ENCODE results near the gene RCBTB1. TPM values are rescaled to one million over a fixed set of nuclear protein-coding genes. Genes with fewer than 3 reads are reported as not detected.
A peak's percentile ranks its signal among the peaks of the same experiment; 100 is the strongest.
"Not testable (repeated sequence)": the region's sequence is repeated elsewhere in the genome, so short reads cannot be mapped to it uniquely, and the experiment has no call there.

The RCBTB1 gene
- total and polyA plus RNA-seq, 7 experiments from 2014 or later, result 8.1 to 22.2 (median 19.9) TPM

GRCh38 chr13:49596221-49596620 lies 10.9 kb upstream of the RCBTB1 start:
- Mint-ChIP-seq H3K27ac (no peak overlapping the region), H3K4me3 (no peak overlapping the region), H3K27me3 (peaks cover 0 to 4% (median 0%) of the 10 kb centered on the region in 5 donors), H3K4me1 (peaks cover 0 to 2% (median 0%) of the 10 kb centered on the region in 7 donors), H3K9me3 (no peaks in the 10 kb centered on the region), H3K36me3 (peaks cover 0 to 3% (median 0%) of the 10 kb centered on the region in 5 donors)
- DNase-seq (no peak), ATAC-seq (no peak)
- no peaks in the 10 kb centered on the region for H3K9me3 ChIP-seq (ENCODE audit: control insufficient read depth in 2 of 3, low read length in 3 of 3)
- no peak overlapping the region for H3K27ac ChIP-seq (ENCODE audit: low read depth, low read length)
- no peaks in the 10 kb centered on the region for H3K27me3 ChIP-seq (ENCODE audit: control insufficient read depth in 2 of 2, insufficient read depth in 2 of 2, low read length in 2 of 2)
- H3K36me3 ChIP-seq (ENCODE audit: control insufficient read depth in 2 of 3, insufficient read depth in 3 of 3, low read length in 3 of 3), result no peaks in the 10 kb centered on the region
- POLR2A ChIA-PET, result no interaction called here
- no peaks in the 10 kb centered on the region for H3K4me1 ChIP-seq (ENCODE audit: control insufficient read depth in 2 of 2, insufficient read depth in 2 of 2, low read length in 2 of 2)
- CTCF ChIA-PET, result interaction anchor here (1.7 kb wide), 1 partner anchor 10 kb away, joined by 6 read pairs; no protein-coding TSS in a partner anchor
- intact Hi-C loops (cut with micrococcal nuclease), result no loop called here
- H3K4me3 ChIP-seq (ENCODE audit: low read length), result no peak overlapping the region

GRCh38 chr13:49594576-49594975 lies 9.2 kb upstream of the RCBTB1 start:
- Mint-ChIP-seq H3K4me3 (no peak overlapping the region), H3K27me3 (peaks cover 0 to 4% (median 0%) of the 10 kb centered on the region in 5 donors), H3K36me3 (peaks cover 0 to 3% (median 0%) of the 10 kb centered on the region in 5 donors), H3K27ac (peak overlapping the region in 1 of 9 donors; percentile 17), H3K9me3 (no peaks in the 10 kb centered on the region), H3K4me1 (peaks cover 0 to 2% (median 0%) of the 10 kb centered on the region in 7 donors)
- Histone ChIP-seq H3K27ac (ENCODE audit: low read depth, low read length) (no peak overlapping the region), H3K27me3 (ENCODE audit: control insufficient read depth in 2 of 2, insufficient read depth in 2 of 2, low read length in 2 of 2) (no peaks in the 10 kb centered on the region), H3K36me3 (ENCODE audit: control insufficient read depth in 2 of 3, insufficient read depth in 3 of 3, low read length in 3 of 3) (no peaks in the 10 kb centered on the region), H3K4me1 (ENCODE audit: control insufficient read depth in 2 of 2, insufficient read depth in 2 of 2, low read length in 2 of 2) (no peaks in the 10 kb centered on the region), H3K9me3 (ENCODE audit: control insufficient read depth in 2 of 3, low read length in 3 of 3) (no peaks in the 10 kb centered on the region), H3K4me3 (ENCODE audit: low read length) (no peak overlapping the region)
- POLR2A ChIA-PET, result interaction anchor here (0.8 kb wide), 1 partner anchor 1563 kb away, joined by 3 read pairs; no protein-coding TSS in a partner anchor
- CTCF ChIA-PET, result interaction anchor here (0.6 to 1.3 kb wide), 2 partner anchors 9 to 36 kb away, joined by 3 read pairs; partner anchors contain the start of gene RCBTB1
- ATAC-seq, result no peak
- intact Hi-C loops (cut with micrococcal nuclease), result no loop called here
- DNase-seq, result no peak

DNA sequence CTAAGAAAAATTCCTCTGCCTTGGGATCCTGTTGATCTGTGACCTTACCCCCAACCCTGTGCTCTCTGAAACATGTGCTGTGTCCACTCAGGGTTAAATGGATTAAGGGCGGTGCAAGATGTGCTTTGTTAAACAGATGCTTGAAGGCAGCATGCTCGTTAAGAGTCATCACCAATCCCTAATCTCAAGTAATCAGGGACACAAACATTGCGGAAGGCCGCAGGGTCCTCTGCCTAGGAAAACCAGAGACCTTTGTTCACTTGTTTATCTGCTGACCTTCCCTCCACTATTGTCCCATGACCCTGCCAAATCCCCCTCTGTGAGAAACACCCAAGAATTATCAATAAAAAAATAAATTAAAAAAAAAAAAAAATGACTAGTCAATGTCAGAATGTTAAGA lies 8.5 kb upstream of the RCBTB1 start:
- H3K4me3 ChIP-seq (ENCODE audit: low read length); H3K27ac ChIP-seq (ENCODE audit: low read depth, low read length); DNase-seq; H3K27me3 ChIP-seq (ENCODE audit: control insufficient read depth in 2 of 2, insufficient read depth in 2 of 2, low read length in 2 of 2); H3K9me3 ChIP-seq (ENCODE audit: control insufficient read depth in 2 of 3, low read length in 3 of 3); POLR2A ChIA-PET; H3K9me3 Mint-ChIP-seq; ATAC-seq; H3K4me1 Mint-ChIP-seq; intact Hi-C loops (cut with micrococcal nuclease); H3K36me3 Mint-ChIP-seq; H3K4me3 Mint-ChIP-seq; H3K36me3 ChIP-seq (ENCODE audit: control insufficient read depth in 2 of 3, insufficient read depth in 3 of 3, low read length in 3 of 3); H3K4me1 ChIP-seq (ENCODE audit: control insufficient read depth in 2 of 2, insufficient read depth in 2 of 2, low read length in 2 of 2); H3K27me3 Mint-ChIP-seq; H3K27ac Mint-ChIP-seq: not testable (repeated sequence)
- CTCF ChIA-PET, result interaction anchor here (0.7 kb wide), 1 partner anchor 503 kb away, joined by 3 read pairs; no protein-coding TSS in a partner anchor

- ATAC-seq; H3K36me3 ChIP-seq (ENCODE audit: control insufficient read depth in 2 of 3, insufficient read depth in 3 of 3, low read length in 3 of 3); H3K4me1 ChIP-seq (ENCODE audit: control insufficient read depth in 2 of 2, insufficient read depth in 2 of 2, low read length in 2 of 2); H3K4me3 Mint-ChIP-seq; DNase-seq; H3K27me3 ChIP-seq (ENCODE audit: control insufficient read depth in 2 of 2, insufficient read depth in 2 of 2, low read length in 2 of 2); H3K27me3 Mint-ChIP-seq; H3K27ac Mint-ChIP-seq; H3K9me3 ChIP-seq (ENCODE audit: control insufficient read depth in 2 of 3, low read length in 3 of 3); H3K36me3 Mint-ChIP-seq; H3K27ac ChIP-seq (ENCODE audit: low read depth, low read length); CTCF ChIA-PET; intact Hi-C loops (cut with micrococcal nuclease); POLR2A ChIA-PET; H3K9me3 Mint-ChIP-seq; H3K4me3 ChIP-seq (ENCODE audit: low read length): not testable (repeated sequence)
- H3K4me1 Mint-ChIP-seq, result peaks cover 7 to 13% (median 13%) of the 10 kb centered on the region in 7 donors
Observed at GRCh38 chr13:49590714-49591113, 5.4 kb upstream of the RCBTB1 start.

GRCh38 chr13:49587311-49587847 lies 2.0 kb upstream of the RCBTB1 start:
- intact Hi-C loops (cut with micrococcal nuclease), result loop anchor here (10.0 kb wide), 2 partner anchors 613 to 1283 kb away; partner anchors contain the start of genes FNDC3A (in 2 of the 2) and RB1 (in 1 of the 2)
- ChIA-PET CTCF (no interaction called here), POLR2A (no interaction called here)
- Mint-ChIP-seq H3K27me3 (peaks cover 0 to 3% (median 0%) of the 10 kb centered on the region in 5 donors), H3K4me3 (peak overlapping the region in 1 of 10 donors; percentile 86), H3K9me3 (no peaks in the 10 kb centered on the region), H3K4me1 (peaks cover 25 to 38% (median 36%) of the 10 kb centered on the region in 7 donors), H3K27ac (peak overlapping the region in 3 of 9 donors; percentile 46 to 84 (median 80)), H3K36me3 (peaks cover 0 to 8% (median 0%) of the 10 kb centered on the region in 5 donors)
- Histone ChIP-seq H3K4me3 (ENCODE audit: low read length) (no peak overlapping the region), H3K36me3 (ENCODE audit: control insufficient read depth in 2 of 3, insufficient read depth in 3 of 3, low read length in 3 of 3) (peaks cover 0 to 4% (median 0%) of the 10 kb centered on the region in 3 experiments), H3K9me3 (ENCODE audit: control insufficient read depth in 2 of 3, low read length in 3 of 3) (no peaks in the 10 kb centered on the region), H3K4me1 (ENCODE audit: control insufficient read depth in 2 of 2, insufficient read depth in 2 of 2, low read length in 2 of 2) (peaks cover 10 to 16% of the 10 kb centered on the region in 2 donors), H3K27ac (ENCODE audit: low read depth, low read length) (no peak overlapping the region), H3K27me3 (ENCODE audit: control insufficient read depth in 2 of 2, insufficient read depth in 2 of 2, low read length in 2 of 2) (no peaks in the 10 kb centered on the region)
- ATAC-seq, result no peak
- no peak for DNase-seq

GRCh38 chr13:49586717-49587116 lies 1.4 kb upstream of the RCBTB1 start:
- H3K4me1 ChIP-seq (ENCODE audit: control insufficient read depth in 2 of 2, insufficient read depth in 2 of 2, low read length in 2 of 2), result peaks cover 10 to 16% of the 10 kb centered on the region in 2 donors
- intact Hi-C loops (cut with micrococcal nuclease), result loop anchor here (10.0 kb wide), 2 partner anchors 612 to 1282 kb away; partner anchors contain the start of genes FNDC3A (in 2 of the 2) and RB1 (in 1 of the 2)
- H3K4me3 ChIP-seq (ENCODE audit: low read length), result no peak overlapping the region
- peak overlapping the region in 7 of 9 donors; percentile 18 to 84 (median 80) for H3K27ac Mint-ChIP-seq
- no peak for DNase-seq
- H3K9me3 Mint-ChIP-seq, result no peaks in the 10 kb centered on the region
- H3K36me3 Mint-ChIP-seq, result peaks cover 0 to 11% (median 0%) of the 10 kb centered on the region in 5 donors
- ChIA-PET POLR2A (interaction anchor here (0.6 to 2.7 kb wide), 4 partner anchors 47 to 197 kb away, joined by 4 to 15 read pairs (median 8); partner anchors contain the start of genes CAB39L, PHF11 and SETDB2), CTCF (interaction anchor here (0.8 to 1.4 kb wide), 2 partner anchors 8 to 286 kb away, joined by 3 read pairs; no protein-coding TSS in a partner anchor)
- H3K27ac ChIP-seq (ENCODE audit: low read depth, low read length), result no peak overlapping the region
- no peaks in the 10 kb centered on the region for H3K27me3 ChIP-seq (ENCODE audit: control insufficient read depth in 2 of 2, insufficient read depth in 2 of 2, low read length in 2 of 2)
- peaks cover 0 to 3% (median 0%) of the 10 kb centered on the region in 5 donors for H3K27me3 Mint-ChIP-seq
- peaks cover 0 to 4% (median 0%) of the 10 kb centered on the region in 3 experiments for H3K36me3 ChIP-seq (ENCODE audit: control insufficient read depth in 2 of 3, insufficient read depth in 3 of 3, low read length in 3 of 3)
- ATAC-seq, result no peak
- H3K9me3 ChIP-seq (ENCODE audit: control insufficient read depth in 2 of 3, low read length in 3 of 3), result no peaks in the 10 kb centered on the region
- peak overlapping the region; percentile 83 to 99 (median 88) for H3K4me3 Mint-ChIP-seq
- peaks cover 25 to 42% (median 40%) of the 10 kb centered on the region in 7 donors for H3K4me1 Mint-ChIP-seq

Data from naive thymus-derived CD4-positive, alpha-beta T cell (primary cell).